Loucy (cell line): Measurements from ENCODE around the gene MDN1.

ENCODE experiments used
- H2AFZ ChIP-seq: fragments of 200-600 bp; sonication (generic); 2 replicates; pipeline ENCODE4 v1.6.0; 2016; ENCODE audit warnings: antibody characterized with exemption, mild to moderate bottlenecking, low read length, moderate library complexity
- H3F3A ChIP-seq: fragments of 200-600 bp; 2 replicates; pipeline ENCODE4 v1.6.0; 2016; ENCODE audit warnings: antibody characterized with exemption, low read depth, mild to moderate bottlenecking
- H3K27me3 ChIP-seq: fragments of 200-600 bp; sonication (generic); 2 replicates; pipeline ENCODE4 v1.6.1; 2014; ENCODE audit warnings: low read length, mild to moderate bottlenecking; ENCODE audit not compliant: insufficient read depth, poor library complexity, severe bottlenecking
- H3K36me3 ChIP-seq: fragments of 200-600 bp; sonication (generic); 2 replicates; pipeline ENCODE4 v1.6.1; 2016; ENCODE audit warnings: low read length; ENCODE audit not compliant: insufficient read depth
- H3K4me1 ChIP-seq: fragments of 200-600 bp; sonication (generic); 2 replicates; pipeline ENCODE4 v1.5.1; 2014; ENCODE audit warnings: low read length, mild to moderate bottlenecking; ENCODE audit not compliant: insufficient read depth, poor library complexity, severe bottlenecking
- H3K4me2 ChIP-seq: fragments of 200-600 bp; sonication (generic); 2 replicates; pipeline ENCODE4 v1.6.0; 2014; ENCODE audit warnings: antibody characterized with exemption, low read length, low read depth, mild to moderate bottlenecking; ENCODE audit not compliant: poor library complexity, severe bottlenecking
- H3K4me3 ChIP-seq: fragments of 200-600 bp; sonication (generic); 2 replicates; pipeline ENCODE4 v1.5.1; 2014; ENCODE audit warnings: low read length, mild to moderate bottlenecking, mixed read lengths; ENCODE audit not compliant: poor library complexity, severe bottlenecking
- H3K79me2 ChIP-seq: fragments of 200-600 bp; sonication (generic); 2 replicates; pipeline ENCODE4 v1.6.1; 2014; ENCODE audit warnings: low read length; ENCODE audit not compliant: insufficient read depth
- H3K9ac ChIP-seq: fragments of 200-600 bp; sonication (generic); 2 replicates; pipeline ENCODE4 v1.6.0; 2014; ENCODE audit warnings: mild to moderate bottlenecking, low read depth, low read length, moderate library complexity; ENCODE audit not compliant: poor library complexity, severe bottlenecking
- H3K9me2 ChIP-seq: fragments of 200-600 bp; sonication (generic); replicated peaks from 2 replicates; pipeline ENCODE4 v1.6.1; 2016; ENCODE audit warnings: low read depth, low read length, mixed read lengths
- H3K9me3 ChIP-seq: fragments of 200-600 bp; sonication (generic); 2 replicates; pipeline ENCODE4 v1.6.1; 2014; ENCODE audit warnings: mild to moderate bottlenecking, antibody characterized with exemption, low read length, low read depth; ENCODE audit not compliant: insufficient read depth
- H4K20me1 ChIP-seq: fragments of 200-600 bp; sonication (generic); 2 replicates; pipeline ENCODE4 v1.6.0; 2014; ENCODE audit warnings: antibody characterized with exemption, low read length, mild to moderate bottlenecking; ENCODE audit not compliant: insufficient read depth, poor library complexity, severe bottlenecking
- EZH2phosphoT487 ChIP-seq: fragments of 200-600 bp; IDR thresholded peaks from 2 replicates; pipeline ENCODE4 v1.6.1; 2018; ENCODE audit warnings: antibody characterized with exemption, mild to moderate bottlenecking, moderate library complexity, borderline replicate concordance
- TF ChIP-seq, protein P1 (sequence below): fragments of 200-600 bp; sonication (generic); conservative IDR thresholded peaks from 2 replicates; pipeline ENCODE4 v1.5.1; 2014; ENCODE audit warnings: mild to moderate bottlenecking, antibody characterized with exemption, low read length

The MDN1 gene

DNA sequence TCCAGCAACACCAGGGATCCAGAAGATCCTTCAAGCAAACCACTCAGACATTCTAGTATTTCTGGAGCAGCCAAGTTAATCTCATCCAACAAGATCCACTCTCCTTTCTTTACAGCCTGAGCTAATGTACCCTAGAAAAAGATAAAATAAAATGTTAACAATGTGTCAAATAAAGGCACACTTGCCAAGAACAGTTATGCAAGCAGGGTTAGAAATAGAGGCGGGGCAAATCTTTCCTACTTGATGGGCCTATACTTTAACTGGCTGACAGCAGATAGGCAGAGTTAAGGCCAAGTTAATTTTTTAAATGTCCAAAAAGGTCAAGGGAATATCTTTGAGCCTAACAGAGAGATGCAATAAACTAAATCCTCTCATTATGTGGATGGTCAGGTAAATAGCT is 60.8 kb downstream of the MDN1 start:
- Histone ChIP-seq H3K9ac (no peak overlapping the region), H3K27me3 (no peaks in the 10 kb centered on the region), H3K4me1 (no peaks in the 10 kb centered on the region), H4K20me1 (no peaks in the 10 kb centered on the region), H2AFZ (no peak overlapping the region), H3K4me3 (no peak overlapping the region), H3K36me3 (peaks cover 57% of the 10 kb centered on the region), H3F3A (no peaks in the 10 kb centered on the region), H3K4me2 (no peak overlapping the region), H3K9me3 (no peaks in the 10 kb centered on the region), H3K79me2 (no peaks in the 10 kb centered on the region), H3K9me2 (no peaks in the 10 kb centered on the region)
- no peak for TF ChIP-seq EZH2phosphoT487
- TF ChIP-seq, protein P1, sequence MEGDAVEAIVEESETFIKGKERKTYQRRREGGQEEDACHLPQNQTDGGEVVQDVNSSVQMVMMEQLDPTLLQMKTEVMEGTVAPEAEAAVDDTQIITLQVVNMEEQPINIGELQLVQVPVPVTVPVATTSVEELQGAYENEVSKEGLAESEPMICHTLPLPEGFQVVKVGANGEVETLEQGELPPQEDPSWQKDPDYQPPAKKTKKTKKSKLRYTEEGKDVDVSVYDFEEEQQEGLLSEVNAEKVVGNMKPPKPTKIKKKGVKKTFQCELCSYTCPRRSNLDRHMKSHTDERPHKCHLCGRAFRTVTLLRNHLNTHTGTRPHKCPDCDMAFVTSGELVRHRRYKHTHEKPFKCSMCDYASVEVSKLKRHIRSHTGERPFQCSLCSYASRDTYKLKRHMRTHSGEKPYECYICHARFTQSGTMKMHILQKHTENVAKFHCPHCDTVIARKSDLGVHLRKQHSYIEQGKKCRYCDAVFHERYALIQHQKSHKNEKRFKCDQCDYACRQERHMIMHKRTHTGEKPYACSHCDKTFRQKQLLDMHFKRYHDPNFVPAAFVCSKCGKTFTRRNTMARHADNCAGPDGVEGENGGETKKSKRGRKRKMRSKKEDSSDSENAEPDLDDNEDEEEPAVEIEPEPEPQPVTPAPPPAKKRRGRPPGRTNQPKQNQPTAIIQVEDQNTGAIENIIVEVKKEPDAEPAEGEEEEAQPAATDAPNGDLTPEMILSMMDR, result no peak

DNA sequence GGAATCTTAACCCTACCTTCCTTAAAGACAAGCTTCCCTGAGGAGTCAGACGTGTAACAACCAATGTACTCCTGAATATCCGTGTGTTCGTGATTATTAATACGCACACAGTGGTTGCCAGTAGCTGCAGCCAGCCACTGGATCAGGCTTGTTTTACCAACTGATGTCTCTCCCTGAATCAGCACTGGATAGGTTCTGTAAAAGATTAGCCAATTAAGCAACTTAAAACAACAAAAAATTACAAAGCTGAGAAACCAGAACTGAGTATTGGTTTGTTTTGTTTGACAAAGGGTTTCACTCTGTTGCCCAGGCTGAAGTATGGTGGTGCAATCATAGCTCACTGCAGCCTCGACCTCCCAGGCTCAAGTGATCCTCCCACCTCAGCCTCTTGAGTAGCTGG is 69.3 kb downstream of the MDN1 start:
- no peak overlapping the region for H3K4me2 ChIP-seq
- no peaks in the 10 kb centered on the region for H3K4me1 ChIP-seq
- H3K27me3 ChIP-seq, result no peaks in the 10 kb centered on the region
- no peaks in the 10 kb centered on the region for H3F3A ChIP-seq
- no peaks in the 10 kb centered on the region for H3K79me2 ChIP-seq
- no peaks in the 10 kb centered on the region for H3K9me2 ChIP-seq
- peaks cover 81% of the 10 kb centered on the region for H3K36me3 ChIP-seq
- H2AFZ ChIP-seq, result no peak overlapping the region
- H4K20me1 ChIP-seq, result no peaks in the 10 kb centered on the region
- H3K9ac ChIP-seq, result no peak overlapping the region
- no peaks in the 10 kb centered on the region for H3K9me3 ChIP-seq
- no peak for TF ChIP-seq EZH2phosphoT487
- TF ChIP-seq, protein P1, result no peak
- H3K4me3 ChIP-seq, result no peak overlapping the region

DNA sequence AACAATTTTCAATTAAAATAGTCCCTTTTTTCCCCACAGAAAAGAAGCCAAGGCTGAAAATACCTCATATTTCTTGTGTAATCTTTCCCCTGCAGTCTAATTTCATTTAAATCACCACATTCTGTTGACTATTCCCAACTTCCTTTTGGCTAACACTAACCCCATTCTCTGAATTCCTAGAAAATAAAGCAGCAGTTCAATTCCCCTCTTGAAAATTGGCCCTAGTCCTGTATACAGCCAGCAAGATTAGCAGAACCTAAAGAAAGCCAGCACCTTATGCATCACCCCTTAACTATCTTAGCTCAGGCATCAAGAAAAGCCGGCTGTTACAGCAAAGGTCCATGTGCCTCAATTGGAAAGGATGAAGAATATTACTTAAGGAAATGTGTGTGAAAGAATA is 69.7 kb downstream of the MDN1 start:
- Histone ChIP-seq H3K4me3 (no peak overlapping the region), H3K9me2 (no peaks in the 10 kb centered on the region), H3K36me3 (peaks cover 80% of the 10 kb centered on the region), H3K4me1 (no peaks in the 10 kb centered on the region), H2AFZ (no peak overlapping the region), H3K9me3 (no peaks in the 10 kb centered on the region), H3K79me2 (no peaks in the 10 kb centered on the region), H3F3A (no peaks in the 10 kb centered on the region), H3K4me2 (no peak overlapping the region), H4K20me1 (no peaks in the 10 kb centered on the region), H3K9ac (no peak overlapping the region), H3K27me3 (no peaks in the 10 kb centered on the region)
- TF ChIP-seq EZH2phosphoT487, result no peak
- TF ChIP-seq, protein P1, result no peak
